BJ (cell line): ENCODE data around the gene CFDP1. TPM values are rescaled to one million over a fixed set of nuclear protein-coding genes. Genes with fewer than 3 reads are reported as not detected.

Experiments
- CTCF ChIA-PET: fragments of 350-600 bp; formaldehyde crosslinking; extraction: SDS; loops from one replicate; lab custom pipeline; 2021; ENCODE audit warnings: antibody characterized with exemption, inconsistent platforms; lab: Yijun Ruan, JAX
- POLR2A ChIA-PET: fragments of 300-600 bp; sonication (Branson Sonifier 250); formaldehyde crosslinking; extraction: SDS; loops from one replicate; lab custom pipeline; 2021; ENCODE audit warnings: antibody characterized with exemption; lab: Charles Lee
- DNase-seq: peaks from one replicate; pipeline ENCODE4 v3.0.0-alpha.2; 2011; ENCODE audit warnings: low read depth
- H3K27me3 ChIP-seq: 2 replicates; pipeline ENCODE4 v1.6.0; 2011; ENCODE audit warnings: low read length; ENCODE audit not compliant: control insufficient read depth, insufficient read depth
- H3K36me3 ChIP-seq: 2 replicates; pipeline ENCODE4 v1.5.1; 2011; ENCODE audit warnings: low read length; ENCODE audit not compliant: control insufficient read depth, insufficient read depth
- H3K4me3 ChIP-seq: 2 replicates; pipeline ENCODE4 v1.5.1; 2011; ENCODE audit warnings: low read depth, mild to moderate bottlenecking, control low read depth, low read length
- polyA plus RNA-seq: library from polyadenylated mRNA; depleted of rRNA; stranded (reverse); fragments of >200 nt; gene quantifications from 2 replicates; pipeline ENCODE4 v1.2.3, GENCODE V29; 2011
- TF ChIP-seq, protein P1 (sequence below): IDR thresholded peaks from 2 replicates; pipeline ENCODE4 v1.5.1; 2011; ENCODE audit warnings: low read depth, mild to moderate bottlenecking, control low read depth, inconsistent platforms, low read length, moderate library complexity; ENCODE audit not compliant: insufficient read depth

Gene CFDP1
- polyA plus RNA-seq, 1 experiment, result 10.9 TPM

DNA sequence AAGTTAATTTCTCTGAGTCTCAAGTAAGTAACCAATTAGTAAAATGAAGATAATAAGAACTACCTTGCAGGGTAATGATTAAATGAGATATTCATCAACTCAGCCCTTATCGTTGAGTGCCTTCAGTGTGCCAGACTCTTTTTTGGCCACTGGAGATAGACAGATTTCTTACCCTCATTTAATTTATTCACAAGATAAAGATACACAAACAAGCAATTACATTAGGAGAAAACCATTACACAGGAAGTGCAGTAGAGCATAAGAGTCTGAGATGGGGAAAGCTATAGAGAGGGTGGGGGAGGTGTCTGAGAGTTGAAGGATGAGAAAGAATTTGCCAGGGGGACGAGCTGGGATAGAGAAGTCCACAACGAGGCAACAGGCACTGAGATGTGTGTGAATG is 109.4 kb downstream of the CFDP1 start:
- ChIA-PET CTCF (no interaction called here), POLR2A (no interaction called here)
- TF ChIP-seq, protein P1, sequence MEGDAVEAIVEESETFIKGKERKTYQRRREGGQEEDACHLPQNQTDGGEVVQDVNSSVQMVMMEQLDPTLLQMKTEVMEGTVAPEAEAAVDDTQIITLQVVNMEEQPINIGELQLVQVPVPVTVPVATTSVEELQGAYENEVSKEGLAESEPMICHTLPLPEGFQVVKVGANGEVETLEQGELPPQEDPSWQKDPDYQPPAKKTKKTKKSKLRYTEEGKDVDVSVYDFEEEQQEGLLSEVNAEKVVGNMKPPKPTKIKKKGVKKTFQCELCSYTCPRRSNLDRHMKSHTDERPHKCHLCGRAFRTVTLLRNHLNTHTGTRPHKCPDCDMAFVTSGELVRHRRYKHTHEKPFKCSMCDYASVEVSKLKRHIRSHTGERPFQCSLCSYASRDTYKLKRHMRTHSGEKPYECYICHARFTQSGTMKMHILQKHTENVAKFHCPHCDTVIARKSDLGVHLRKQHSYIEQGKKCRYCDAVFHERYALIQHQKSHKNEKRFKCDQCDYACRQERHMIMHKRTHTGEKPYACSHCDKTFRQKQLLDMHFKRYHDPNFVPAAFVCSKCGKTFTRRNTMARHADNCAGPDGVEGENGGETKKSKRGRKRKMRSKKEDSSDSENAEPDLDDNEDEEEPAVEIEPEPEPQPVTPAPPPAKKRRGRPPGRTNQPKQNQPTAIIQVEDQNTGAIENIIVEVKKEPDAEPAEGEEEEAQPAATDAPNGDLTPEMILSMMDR, result no peak
- no peaks in the 10 kb centered on the region for H3K36me3 ChIP-seq
- H3K4me3 ChIP-seq, result no peak overlapping the region
- no peak for DNase-seq
- H3K27me3 ChIP-seq, result no peaks in the 10 kb centered on the region

DNA sequence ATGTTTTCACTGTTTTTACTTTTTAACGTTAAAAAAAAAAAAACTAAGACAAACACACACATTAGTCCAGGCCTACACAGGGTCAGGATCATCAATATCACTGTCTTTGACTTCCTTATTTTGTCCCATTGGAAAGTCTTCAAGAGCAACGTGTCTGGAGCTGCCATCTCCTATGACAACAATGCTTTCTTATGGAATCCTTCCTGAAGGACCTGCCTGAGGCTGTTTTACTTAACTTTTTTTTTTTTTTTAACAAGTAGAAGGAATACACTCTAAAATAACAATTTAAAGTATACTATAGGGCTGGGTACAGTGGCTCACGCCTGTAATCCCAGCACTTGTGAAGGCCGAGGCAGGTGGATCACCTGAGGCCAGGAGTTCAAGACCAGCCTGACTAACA is 110.1 kb downstream of the CFDP1 start:
- no peak for DNase-seq
- no peak overlapping the region for H3K4me3 ChIP-seq
- ChIA-PET POLR2A (no interaction called here), CTCF (interaction anchor here (0.6 to 3.6 kb wide), 4 partner anchors 9 to 89 kb away, joined by 3 to 12 read pairs (median 3); no protein-coding TSS in a partner anchor)
- H3K27me3 ChIP-seq, result no peaks in the 10 kb centered on the region
- TF ChIP-seq, protein P1, result no peak
- H3K36me3 ChIP-seq, result no peaks in the 10 kb centered on the region

DNA sequence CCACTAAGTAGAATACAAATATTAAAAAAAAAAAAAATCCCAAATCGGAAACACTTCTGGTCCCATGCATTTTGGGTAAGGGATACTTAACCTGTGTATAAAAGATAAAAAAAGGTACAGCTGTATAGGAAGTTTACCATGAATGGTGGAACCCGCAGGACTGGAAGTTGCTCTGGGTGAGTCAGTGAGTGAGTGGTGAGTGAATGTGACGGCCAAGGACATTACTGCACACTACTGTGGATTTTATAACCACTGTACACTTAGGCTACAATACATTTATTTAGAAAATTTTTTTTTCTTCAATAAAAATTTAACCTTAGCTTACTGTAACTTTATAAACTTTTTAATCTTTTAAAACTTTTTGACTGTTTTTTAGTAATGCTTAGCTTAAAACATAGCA is 110.6 kb downstream of the CFDP1 start:
- DNase-seq, result no peak
- TF ChIP-seq, protein P1, result no peak
- Histone ChIP-seq H3K27me3 (no peaks in the 10 kb centered on the region), H3K36me3 (no peaks in the 10 kb centered on the region), H3K4me3 (no peak overlapping the region)
- ChIA-PET POLR2A (no interaction called here), CTCF (interaction anchor here (0.6 to 3.6 kb wide), 4 partner anchors 9 to 89 kb away, joined by 3 to 12 read pairs (median 3); no protein-coding TSS in a partner anchor)

DNA sequence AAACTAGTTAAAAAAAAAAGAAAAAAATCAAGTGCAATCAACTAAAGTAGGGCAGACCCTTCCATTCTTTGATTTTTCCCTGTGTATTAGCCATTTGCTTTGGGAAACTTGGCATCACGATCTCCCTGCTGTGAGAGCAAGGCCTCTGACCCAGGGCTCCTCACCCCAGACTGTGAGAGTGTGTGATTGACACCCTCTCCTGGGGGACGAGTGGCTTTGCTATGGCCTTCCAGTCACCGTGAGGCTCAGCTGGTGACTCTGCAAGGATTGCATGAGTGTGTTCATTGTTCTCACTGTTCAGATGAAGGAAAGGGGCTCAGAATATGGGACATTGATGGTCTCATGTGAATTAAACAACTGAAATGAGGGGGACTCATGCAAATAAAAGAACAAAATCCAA is 112.9 kb downstream of the CFDP1 start:
- no peak for DNase-seq
- TF ChIP-seq, protein P1, result no peak
- Histone ChIP-seq H3K27me3 (no peaks in the 10 kb centered on the region), H3K4me3 (peak overlapping the region; percentile 26), H3K36me3 (no peaks in the 10 kb centered on the region)
- CTCF ChIA-PET, result interaction anchor here (0.6 to 3.6 kb wide), 5 partner anchors 9 to 444 kb away, joined by 3 to 12 read pairs (median 3); no protein-coding TSS in a partner anchor
- POLR2A ChIA-PET, result interaction anchor here (0.6 kb wide), 1 partner anchor 63 kb away, joined by 3 read pairs; no protein-coding TSS in a partner anchor

DNA sequence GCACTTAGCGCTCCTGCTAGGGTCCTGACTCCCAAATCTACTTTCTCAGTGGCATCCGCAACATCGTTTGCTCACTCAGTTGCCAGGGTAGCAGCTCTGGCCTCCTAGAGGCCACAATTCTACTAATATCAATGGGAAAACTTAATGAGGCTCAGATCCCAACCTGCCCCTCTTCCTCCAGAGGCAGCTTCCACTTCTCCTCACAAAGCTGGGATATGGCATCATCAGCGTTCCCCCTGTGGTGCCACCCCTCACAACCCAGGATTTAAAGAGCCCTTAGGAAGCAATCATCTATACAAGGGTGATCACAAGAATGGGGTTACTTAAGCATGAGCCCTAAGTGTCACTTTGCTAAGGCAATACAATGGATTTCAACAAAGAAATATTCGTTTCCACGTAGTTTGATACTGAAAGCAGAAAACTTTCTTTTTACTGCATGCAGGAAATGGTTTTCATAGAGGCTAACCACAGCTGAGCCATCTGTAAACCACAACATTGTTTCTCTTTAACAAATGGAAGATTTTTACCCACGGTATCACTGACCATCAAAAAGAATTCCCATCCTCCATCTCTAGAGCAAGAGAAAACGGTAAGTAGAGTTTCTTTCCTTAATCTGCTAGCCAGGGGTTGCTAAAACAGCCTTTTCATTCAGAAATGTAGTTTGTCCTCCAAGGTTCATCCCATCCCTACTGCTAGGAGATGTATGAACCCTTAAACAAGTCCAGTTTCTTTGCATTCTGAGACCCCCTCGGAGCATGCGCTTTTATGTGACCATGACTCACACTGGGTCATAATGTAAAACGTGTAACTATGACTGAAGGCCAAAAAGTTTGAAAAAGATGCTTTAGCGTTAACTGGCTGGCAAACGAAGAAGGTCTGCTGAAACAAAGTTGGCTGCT is 113.5 kb downstream of the CFDP1 start:
- Histone ChIP-seq H3K36me3 (no peaks in the 10 kb centered on the region), H3K27me3 (no peaks in the 10 kb centered on the region), H3K4me3 (peak overlapping the region; percentile 26)
- peak; percentile 81 for DNase-seq
- TF ChIP-seq, protein P1, result 0 out of 2 replicates have a peak, but pooled peaks have one; percentile 10
- ChIA-PET CTCF (interaction anchor here (0.7 to 3.6 kb wide), 4 partner anchors 8 to 86 kb away, joined by 3 to 12 read pairs (median 4); no protein-coding TSS in a partner anchor), POLR2A (interaction anchor here (0.6 to 0.8 kb wide), 2 partner anchors 9 to 64 kb away, joined by 3 read pairs; no protein-coding TSS in a partner anchor)
